ENCODE data around the gene APRT. TPM values are rescaled to one million over a fixed set of nuclear protein-coding genes. Genes with fewer than 3 reads are reported as not detected.

The APRT gene
- total RNA-seq, 2 donors from 2014 or later = 165 to 211 TPM

GRCh38 chr16:88767546-88768070, 44.1 kb downstream of the APRT start:
- 82% methylated on average over 12 of the region's 12 CpGs for WGBS
- no peaks in the 10 kb centered on the region for H3K9me3 ChIP-seq
- TF ChIP-seq POLR2AphosphoS5 (IDR thresholded peaks at IDR 0.05) = no peak
- TF ChIP-seq POLR2A (IDR thresholded peaks at IDR 0.05) = no peak
- no peak for TF ChIP-seq CTCF (IDR thresholded peaks at IDR 0.05)
- H3K27me3 ChIP-seq (replicated peaks; ENCODE audit: insufficient read depth) = no peaks in the 10 kb centered on the region
- H3K36me3 ChIP-seq = no peaks in the 10 kb centered on the region
- H3K4me1 ChIP-seq (replicated peaks) = peaks cover 60% of the 10 kb centered on the region
- H3K27ac ChIP-seq = peak overlapping the region; percentile 38 to 54
- intact Hi-C loops (cut with DNase I) = no loop called here
- DNase-seq (ENCODE audit: low spot score) = no peak
- no peak overlapping the region for H3K4me3 ChIP-seq

- peaks cover 61% of the 10 kb centered on the region for H3K4me1 ChIP-seq (replicated peaks)
These were observed 44.8 kb downstream of the APRT start for GRCh38 chr16:88766975-88767374.

GRCh38 chr16:88764913-88765349, 46.8 kb downstream of the APRT start:
- Histone ChIP-seq H3K4me1 (replicated peaks) (peaks cover 61% of the 10 kb centered on the region), H3K4me3 (no peak overlapping the region), H3K36me3 (no peaks in the 10 kb centered on the region), H3K9me3 (no peaks in the 10 kb centered on the region), H3K27me3 (replicated peaks; ENCODE audit: insufficient read depth) (no peaks in the 10 kb centered on the region), H3K27ac (peak overlapping the region; percentile 56 to 95)
- peak; percentile 91 for DNase-seq (ENCODE audit: low spot score)
- intact Hi-C loops (cut with DNase I) = no loop called here
- TF ChIP-seq POLR2AphosphoS5 (IDR thresholded peaks at IDR 0.05) (peak; percentile 89), POLR2A (IDR thresholded peaks at IDR 0.05) (no peak)
- 36% methylated on average over 9 of the region's 9 CpGs for WGBS

More at GRCh38 chr16:88766975-88767374, 44.8 kb downstream of the APRT start:
- intact Hi-C loops (cut with DNase I) = no loop called here
- DNase-seq (ENCODE audit: low spot score) = no peak
- no peaks in the 10 kb centered on the region for H3K9me3 ChIP-seq
- H3K27me3 ChIP-seq (replicated peaks; ENCODE audit: insufficient read depth) = no peaks in the 10 kb centered on the region
- WGBS = 79% methylated on average over 11 of the region's 11 CpGs
- H3K36me3 ChIP-seq = no peaks in the 10 kb centered on the region
- TF ChIP-seq CTCF (IDR thresholded peaks at IDR 0.05) (no peak), POLR2AphosphoS5 (IDR thresholded peaks at IDR 0.05) (no peak), POLR2A (IDR thresholded peaks at IDR 0.05) (no peak)
- no peak overlapping the region for H3K4me3 ChIP-seq
- peak overlapping the region in 1 of 2 donors; percentile 54 for H3K27ac ChIP-seq

GRCh38 chr16:88764080-88764479, 47.6 kb downstream of the APRT start:
- TF ChIP-seq CTCF (IDR thresholded peaks at IDR 0.05) = no peak
- TF ChIP-seq POLR2AphosphoS5 (IDR thresholded peaks at IDR 0.05) = no peak
- no peak for TF ChIP-seq POLR2A (IDR thresholded peaks at IDR 0.05)
- H3K4me1 ChIP-seq (replicated peaks) = peaks cover 59% of the 10 kb centered on the region
- H3K4me3 ChIP-seq = no peak overlapping the region
- intact Hi-C loops (cut with DNase I) = no loop called here
- 93% methylated on average over 19 of the region's 19 CpGs for WGBS
- H3K9me3 ChIP-seq = no peaks in the 10 kb centered on the region
- H3K27me3 ChIP-seq (replicated peaks; ENCODE audit: insufficient read depth) = no peaks in the 10 kb centered on the region
- DNase-seq (ENCODE audit: low spot score) = no peak
- H3K36me3 ChIP-seq = no peaks in the 10 kb centered on the region
- peak overlapping the region in 1 of 2 donors; percentile 95 for H3K27ac ChIP-seq

GRCh38 chr16:88763502-88764053, 48.1 kb downstream of the APRT start:
- TF ChIP-seq POLR2AphosphoS5 (IDR thresholded peaks at IDR 0.05) (no peak), POLR2A (IDR thresholded peaks at IDR 0.05) (no peak), CTCF (IDR thresholded peaks at IDR 0.05) (no peak)
- Histone ChIP-seq H3K27ac (peak overlapping the region; percentile 87 to 95), H3K4me3 (no peak overlapping the region), H3K27me3 (replicated peaks; ENCODE audit: insufficient read depth) (no peaks in the 10 kb centered on the region), H3K4me1 (replicated peaks) (peaks cover 57% of the 10 kb centered on the region), H3K9me3 (no peaks in the 10 kb centered on the region), H3K36me3 (no peaks in the 10 kb centered on the region)
- DNase-seq (ENCODE audit: low spot score) = no peak
- WGBS = 63% methylated on average over 14 of the region's 14 CpGs
- intact Hi-C loops (cut with DNase I) = no loop called here

Data from prostate gland (tissue), 2 donors.